GDM1 (cell line): ENCODE data around the gene DOCK10.

Source experiments
- DNase-seq: peaks from one replicate; lab custom pipeline; 2025; lab: John Stamatoyannopoulos, UW

The DOCK10 gene

GRCh38 chr2:224982226-224982625, 60.0 kb downstream of the DOCK10 start:
- no peak for DNase-seq

GRCh38 chr2:224976629-224977525, 65.4 kb downstream of the DOCK10 start:
- DNase-seq, result no peak

GRCh38 chr2:224975761-224976160, 66.5 kb downstream of the DOCK10 start:
- no peak for DNase-seq

- DNase-seq, result no peak
These were observed 68.9 kb downstream of the DOCK10 start for GRCh38 chr2:224973112-224974016.

- no peak for DNase-seq
These were observed 71.1 kb downstream of the DOCK10 start for GRCh38 chr2:224971214-224971613.

GRCh38 chr2:224970311-224970710, 72.0 kb downstream of the DOCK10 start:
- DNase-seq, result no peak

GRCh38 chr2:224969633-224970260, 72.5 kb downstream of the DOCK10 start:
- no peak for DNase-seq

GRCh38 chr2:224969095-224969494, 73.2 kb downstream of the DOCK10 start:
- no peak for DNase-seq

- no peak for DNase-seq
These were observed 74.2 kb downstream of the DOCK10 start for GRCh38 chr2:224968051-224968450.

- DNase-seq, result no peak
These were observed 75.7 kb downstream of the DOCK10 start for GRCh38 chr2:224966613-224967012.

GRCh38 chr2:224959556-224959955, 82.7 kb downstream of the DOCK10 start:
- DNase-seq, result no peak

- DNase-seq, result no peak
These were observed 83.4 kb downstream of the DOCK10 start for GRCh38 chr2:224958873-224959272.

GRCh38 chr2:224958462-224958857, 83.8 kb downstream of the DOCK10 start:
- no peak for DNase-seq

GRCh38 chr2:224957540-224958461, 84.5 kb downstream of the DOCK10 start:
- no peak for DNase-seq

- no peak for DNase-seq
These were observed 85.6 kb downstream of the DOCK10 start for GRCh38 chr2:224956706-224957105.

- DNase-seq, result no peak
These were observed 87.3 kb downstream of the DOCK10 start for GRCh38 chr2:224954980-224955379.

- DNase-seq, result peak; percentile 82
These were observed 89.2 kb downstream of the DOCK10 start for GRCh38 chr2:224952936-224953657.

- peak; percentile 40 for DNase-seq
These were observed 90.4 kb downstream of the DOCK10 start for GRCh38 chr2:224951723-224952481.

GRCh38 chr2:224948859-224949258, 93.4 kb downstream of the DOCK10 start:
- peak; percentile 72 for DNase-seq

- no peak for DNase-seq
These were observed 94.3 kb downstream of the DOCK10 start for GRCh38 chr2:224948005-224948404.
